OCI-LY1 (cell line): ENCODE results near the gene MIX23.

Source experiments
- H2AFZ ChIP-seq: fragments of 200-600 bp; sonication (generic), shearing (Covaris generic); 2 replicates; pipeline ENCODE4 v1.6.0; 2014; ENCODE audit warnings: antibody characterized with exemption, mild to moderate bottlenecking, low read length
- H3F3A ChIP-seq: fragments of 200-600 bp; sonication (generic), shearing (Covaris generic); 2 replicates; pipeline ENCODE4 v1.6.0; 2014; ENCODE audit warnings: mild to moderate bottlenecking, antibody characterized with exemption, low read length, moderate library complexity; ENCODE audit not compliant: insufficient read depth
- H3K27ac ChIP-seq: fragments of 200-600 bp; sonication (generic); 2 replicates; pipeline ENCODE4 v1.5.1; 2014; ENCODE audit warnings: low read length, mixed run types, mild to moderate bottlenecking, low read depth; ENCODE audit not compliant: poor library complexity, severe bottlenecking
- H3K27me3 ChIP-seq: fragments of 200-600 bp; sonication (generic); 2 replicates; pipeline ENCODE4 v1.6.0; 2014; ENCODE audit warnings: antibody characterized with exemption, mild to moderate bottlenecking, low read length, moderate library complexity; ENCODE audit not compliant: insufficient read depth
- H3K36me3 ChIP-seq: fragments of 200-600 bp; sonication (generic); 2 replicates; pipeline ENCODE4 v1.6.1; 2014; ENCODE audit warnings: mild to moderate bottlenecking, antibody characterized with exemption, low read length, moderate library complexity, mixed read lengths; ENCODE audit not compliant: insufficient read depth
- H3K4me1 ChIP-seq: fragments of 200-600 bp; sonication (generic); 2 replicates; pipeline ENCODE4 v1.5.1; 2014; ENCODE audit warnings: mild to moderate bottlenecking, low read length, moderate library complexity; ENCODE audit not compliant: insufficient read depth, severe bottlenecking
- H3K4me2 ChIP-seq: fragments of 200-600 bp; sonication (generic), shearing (Covaris generic); 2 replicates; pipeline ENCODE4 v1.6.1; 2014; ENCODE audit warnings: low read length
- H3K4me3 ChIP-seq: fragments of 200-600 bp; sonication (generic); 2 replicates; pipeline ENCODE4 v1.5.1; 2014; ENCODE audit warnings: low read length, low read depth, mild to moderate bottlenecking, mixed read lengths; ENCODE audit not compliant: poor library complexity, severe bottlenecking
- H3K79me2 ChIP-seq: fragments of 200-600 bp; shearing (Covaris generic); 2 replicates; pipeline ENCODE4 v1.6.1; 2016; ENCODE audit warnings: mixed run types, low read length, mixed read lengths; ENCODE audit not compliant: insufficient read depth
- H3K9ac ChIP-seq: fragments of 200-600 bp; sonication (generic), shearing (Covaris generic); 2 replicates; pipeline ENCODE4 v1.6.1; 2014; ENCODE audit warnings: mild to moderate bottlenecking, low read length, mixed read lengths
- H3K9me2 ChIP-seq: fragments of 200-600 bp; sonication (generic), shearing (Covaris generic); 2 replicates; pipeline ENCODE4 v1.6.1; 2014; ENCODE audit warnings: low read depth, mild to moderate bottlenecking, low read length, mixed read lengths
- H3K9me3 ChIP-seq: fragments of 200-600 bp; shearing (Covaris generic); 2 replicates; pipeline ENCODE4 v1.6.1; 2014; ENCODE audit warnings: low read length, mixed read lengths
- H4K20me1 ChIP-seq: fragments of 200-600 bp; sonication (generic), shearing (Covaris generic); 2 replicates; pipeline ENCODE4 v1.6.0; 2016; ENCODE audit warnings: mild to moderate bottlenecking, low read length; ENCODE audit not compliant: insufficient read depth
- CTCF ChIP-seq: fragments of 200-600 bp; sonication (generic), shearing (Covaris generic); IDR thresholded peaks from 2 replicates; pipeline ENCODE4 v1.5.1; 2017; ENCODE audit warnings: mild to moderate bottlenecking, antibody characterized with exemption, low read length, moderate library complexity, mixed read lengths
- EZH2 ChIP-seq: fragments of 200-600 bp; sonication (generic), shearing (Covaris generic); IDR thresholded peaks from 2 replicates; pipeline ENCODE4 v1.8.0; 2017; ENCODE audit warnings: borderline replicate concordance, mixed run types, mild to moderate bottlenecking, antibody characterized with exemption, low read length, moderate library complexity, mixed read lengths

The MIX23 gene

GRCh38 chr3:122356402-122356801 lies 26.6 kb downstream of the MIX23 start:
- Histone ChIP-seq H3K9me3 (no peaks in the 10 kb centered on the region), H3K27me3 (no peaks in the 10 kb centered on the region), H3K36me3 (peaks cover 18% of the 10 kb centered on the region), H3K27ac (no peak overlapping the region), H3K9ac (no peak overlapping the region), H4K20me1 (no peaks in the 10 kb centered on the region), H3K4me2 (no peak overlapping the region), H3K4me1 (no peaks in the 10 kb centered on the region), H3K4me3 (no peak overlapping the region), H3K79me2 (no peaks in the 10 kb centered on the region), H2AFZ (no peak overlapping the region), H3K9me2 (no peaks in the 10 kb centered on the region), H3F3A (no peaks in the 10 kb centered on the region)
- TF ChIP-seq EZH2 (no peak), CTCF (peak; percentile 45)

- H4K20me1 ChIP-seq, result no peaks in the 10 kb centered on the region
- no peaks in the 10 kb centered on the region for H3K9me3 ChIP-seq
- TF ChIP-seq CTCF, result no peak
- no peaks in the 10 kb centered on the region for H3F3A ChIP-seq
- no peaks in the 10 kb centered on the region for H3K27me3 ChIP-seq
- no peaks in the 10 kb centered on the region for H3K9me2 ChIP-seq
- H3K9ac ChIP-seq, result no peak overlapping the region
- H2AFZ ChIP-seq, result no peak overlapping the region
- H3K79me2 ChIP-seq, result no peaks in the 10 kb centered on the region
- no peak overlapping the region for H3K4me3 ChIP-seq
- no peak overlapping the region for H3K4me2 ChIP-seq
- H3K4me1 ChIP-seq, result no peaks in the 10 kb centered on the region
- peaks cover 15% of the 10 kb centered on the region for H3K36me3 ChIP-seq
- H3K27ac ChIP-seq, result no peak overlapping the region
Measured at GRCh38 chr3:122355612-122356011, 27.4 kb downstream of the MIX23 start.

- Histone ChIP-seq H4K20me1 (no peaks in the 10 kb centered on the region), H3K9me3 (no peaks in the 10 kb centered on the region), H3K27me3 (no peaks in the 10 kb centered on the region), H3K9me2 (no peaks in the 10 kb centered on the region), H3K36me3 (peaks cover 13% of the 10 kb centered on the region), H3K27ac (no peak overlapping the region), H3K79me2 (no peaks in the 10 kb centered on the region), H2AFZ (no peak overlapping the region), H3K4me1 (no peaks in the 10 kb centered on the region), H3K4me2 (no peak overlapping the region), H3F3A (no peaks in the 10 kb centered on the region), H3K9ac (no peak overlapping the region), H3K4me3 (no peak overlapping the region)
- no peak for TF ChIP-seq EZH2
- no peak for TF ChIP-seq CTCF
Measured at GRCh38 chr3:122353893-122354401, 29.1 kb downstream of the MIX23 start.
